Right kidney (tissue), 9 donors: Measurements from ENCODE around the gene OR5H14.
"Not testable (repeated sequence)": the region's sequence is repeated elsewhere in the genome, so short reads cannot be mapped to it uniquely, and the experiment has no call there.

Experiments
- DNase-seq: peaks from one replicate; pipeline ENCODE4 v3.0.0-alpha.2; 2016
- long read RNA-seq, 8 donors: transcript quantifications; one replicate each; lab custom pipeline, GENCODE V29; 2026

OR5H14 gene
- long read RNA-seq, donor 1, result 0 reads
- long read RNA-seq, donor 2, result 0 reads
- long read RNA-seq, donor 3, result 0 reads
- long read RNA-seq, donor 4, result 0 reads
- long read RNA-seq, donor 5, result 0 reads
- long read RNA-seq, donor 6, result 0 reads
- long read RNA-seq, donor 7, result 0 reads
- long read RNA-seq, donor 8, result 0 reads

- no peak for DNase-seq
Measured at GRCh38 chr3:98147179-98147578, at the start of gene OR5H14. TSS of gene OR5H14 (plus strand) at chr3:98147479. CDS start at chr3:98149386, 1,907 bp downstream.

GRCh38 chr3:98099848-98100247 is 47.4 kb upstream of the OR5H14 start:
- DNase-seq, result no peak

GRCh38 chr3:98108162-98108561 is 39.1 kb upstream of the OR5H14 start:
- DNase-seq, result no peak

- no peak for DNase-seq
Measured at GRCh38 chr3:98109807-98110549, 37.3 kb upstream of the OR5H14 start.

- DNase-seq, result no peak
Measured at GRCh38 chr3:98110550-98110908, 36.8 kb upstream of the OR5H14 start.

GRCh38 chr3:98114264-98114663 is 33.0 kb upstream of the OR5H14 start:
- no peak for DNase-seq

GRCh38 chr3:98115717-98116116 is 31.6 kb upstream of the OR5H14 start:
- no peak for DNase-seq

- no peak for DNase-seq
Measured at GRCh38 chr3:98130421-98130820, 16.9 kb upstream of the OR5H14 start, which contains the start of gene OR5H1. TSS of gene OR5H1 (plus strand) at chr3:98130721. CDS start at chr3:98132698, 1,977 bp downstream.

- no peak for DNase-seq
Measured at GRCh38 chr3:98136631-98137030, 10.6 kb upstream of the OR5H14 start.

GRCh38 chr3:98137826-98138557 is 9.3 kb upstream of the OR5H14 start:
- DNase-seq, result not testable (repeated sequence)

- no peak for DNase-seq
Measured at GRCh38 chr3:98140531-98140930, 6.7 kb upstream of the OR5H14 start.

GRCh38 chr3:98148751-98149150 is 1.5 kb downstream of the OR5H14 start:
- DNase-seq, result no peak

GRCh38 chr3:98149456-98149855 is 2.2 kb downstream of the OR5H14 start:
- not testable (repeated sequence) for DNase-seq

GRCh38 chr3:98151241-98151640 is 4.0 kb downstream of the OR5H14 start:
- no peak for DNase-seq

GRCh38 chr3:98166396-98166795 is 19.1 kb downstream of the OR5H14 start, which contains the start of gene OR5H15:
TSS of gene OR5H15 (plus strand) at chr3:98166696. CDS start at chr3:98168700, 2,004 bp downstream.
- DNase-seq, result no peak

GRCh38 chr3:98171071-98171470 is 23.8 kb downstream of the OR5H14 start:
- no peak for DNase-seq

- DNase-seq, result no peak
Measured at GRCh38 chr3:98172621-98173020, 25.3 kb downstream of the OR5H14 start.

- DNase-seq, result no peak
Measured at GRCh38 chr3:98180319-98180890, 33.1 kb downstream of the OR5H14 start.

GRCh38 chr3:98182196-98182595 is 34.9 kb downstream of the OR5H14 start:
- no peak for DNase-seq

- DNase-seq, result no peak
Measured at GRCh38 chr3:98185180-98185579, 37.9 kb downstream of the OR5H14 start.

- no peak for DNase-seq
Measured at GRCh38 chr3:98188545-98188944, 41.3 kb downstream of the OR5H14 start.

- not testable (repeated sequence) for DNase-seq
Measured at GRCh38 chr3:98190911-98191310, 43.6 kb downstream of the OR5H14 start.

GRCh38 chr3:98196293-98196692 is 49.0 kb downstream of the OR5H14 start:
- not testable (repeated sequence) for DNase-seq
